Skin of body (tissue), 2 donors: ENCODE measurements around the gene PLSCR4. TPM values are rescaled to one million over a fixed set of nuclear protein-coding genes. Genes with fewer than 3 reads are reported as not detected.
"Not testable (repeated sequence)": the region's sequence is repeated elsewhere in the genome, so short reads cannot be mapped to it uniquely, and the experiment has no call there.

Experiments used
- DNase-seq: peaks from one replicate; lab custom pipeline; 2025; lab: John Stamatoyannopoulos, UW
- total RNA-seq: library from RNA; depleted of rRNA; stranded (reverse); fragments of >200 nt; gene quantifications from one replicate; pipeline ENCODE4 v1.2.3, GENCODE V29; 2014

PLSCR4 gene
- 54.4 TPM for total RNA-seq

GRCh38 chr3:146250449-146251382 is at the start of gene PLSCR4:
Gene PLSCR4, minus strand, starts transcription at chr3:146251105. Its CDS starts 29,034 bp downstream, at chr3:146222071.
- peak; percentile 78 for DNase-seq

GRCh38 chr3:146293401-146293800 is 42.5 kb upstream of the PLSCR4 start:
- not testable (repeated sequence) for DNase-seq

GRCh38 chr3:146283781-146284445 is 33.0 kb upstream of the PLSCR4 start:
- no peak for DNase-seq

GRCh38 chr3:146280864-146281263 is 30.0 kb upstream of the PLSCR4 start:
- peak; percentile 74 for DNase-seq

- no peak for DNase-seq
These were observed 29.0 kb upstream of the PLSCR4 start for GRCh38 chr3:146279951-146280350.

- no peak for DNase-seq
These were observed 28.1 kb upstream of the PLSCR4 start for GRCh38 chr3:146279013-146279412.

- peak; percentile 96 for DNase-seq
These were observed 27.2 kb upstream of the PLSCR4 start for GRCh38 chr3:146277953-146278631.

GRCh38 chr3:146275476-146275875 is 24.6 kb upstream of the PLSCR4 start:
- no peak for DNase-seq

GRCh38 chr3:146274833-146275232 is 23.9 kb upstream of the PLSCR4 start:
- DNase-seq, result peak; percentile 97

- no peak for DNase-seq
These were observed 23.0 kb upstream of the PLSCR4 start for GRCh38 chr3:146273721-146274407.

- no peak for DNase-seq
These were observed 20.3 kb upstream of the PLSCR4 start for GRCh38 chr3:146271180-146271579.

- DNase-seq, result no peak
These were observed 18.4 kb upstream of the PLSCR4 start for GRCh38 chr3:146269271-146269670.

GRCh38 chr3:146268535-146269219 is 17.8 kb upstream of the PLSCR4 start:
- no peak for DNase-seq

- DNase-seq, result no peak
These were observed 14.8 kb upstream of the PLSCR4 start for GRCh38 chr3:146265720-146266119.

GRCh38 chr3:146262371-146263110 is 11.6 kb upstream of the PLSCR4 start:
- no peak for DNase-seq

- no peak for DNase-seq
These were observed 9.1 kb upstream of the PLSCR4 start for GRCh38 chr3:146259880-146260589.

- DNase-seq, result no peak
These were observed 6.1 kb upstream of the PLSCR4 start for GRCh38 chr3:146256851-146257486.

GRCh38 chr3:146252445-146252844 is 1.5 kb upstream of the PLSCR4 start:
- not testable (repeated sequence) for DNase-seq

- DNase-seq, result no peak
These were observed 984 bp downstream of the PLSCR4 start for GRCh38 chr3:146249921-146250320.
